Mucosa of stomach (tissue), 1 donor: ENCODE measurements around the gene CFL1.
A peak's percentile ranks its signal among the peaks of the same experiment; 100 is the strongest.

Experiments
- H3K27me3 ChIP-seq: one replicate; pipeline ENCODE4 v1.7.0; 2013; ENCODE audit warnings: mild to moderate bottlenecking, low read length; ENCODE audit not compliant: control insufficient read depth, insufficient read depth
- H3K36me3 ChIP-seq: one replicate; pipeline ENCODE4 v1.7.0; 2013; ENCODE audit warnings: low read length; ENCODE audit not compliant: control insufficient read depth, insufficient read depth
- H3K4me1 ChIP-seq: one replicate; pipeline ENCODE4 v1.7.0; 2013; ENCODE audit warnings: mild to moderate bottlenecking, low read length; ENCODE audit not compliant: control insufficient read depth, insufficient read depth
- H3K4me3 ChIP-seq: one replicate; pipeline ENCODE4 v1.7.0; 2013; ENCODE audit warnings: low read length
- H3K9ac ChIP-seq: one replicate; pipeline ENCODE4 v1.7.0; 2013; ENCODE audit warnings: mild to moderate bottlenecking, low read length, moderate library complexity
- H3K9me3 ChIP-seq: one replicate; pipeline ENCODE4 v1.7.0; 2013; ENCODE audit warnings: mild to moderate bottlenecking, low read length, moderate library complexity; ENCODE audit not compliant: control insufficient read depth
- donor health status: Pancreatic carcinoma.

CFL1 gene

GRCh38 chr11:65871811-65872548, 14.0 kb upstream of the CFL1 start:
- Histone ChIP-seq H3K4me3 (no peak overlapping the region), H3K4me1 (peaks cover 11% of the 10 kb centered on the region), H3K36me3 (no peaks in the 10 kb centered on the region), H3K9me3 (no peaks in the 10 kb centered on the region), H3K9ac (peak overlapping the region; percentile 39), H3K27me3 (peaks cover 5% of the 10 kb centered on the region)

DNA sequence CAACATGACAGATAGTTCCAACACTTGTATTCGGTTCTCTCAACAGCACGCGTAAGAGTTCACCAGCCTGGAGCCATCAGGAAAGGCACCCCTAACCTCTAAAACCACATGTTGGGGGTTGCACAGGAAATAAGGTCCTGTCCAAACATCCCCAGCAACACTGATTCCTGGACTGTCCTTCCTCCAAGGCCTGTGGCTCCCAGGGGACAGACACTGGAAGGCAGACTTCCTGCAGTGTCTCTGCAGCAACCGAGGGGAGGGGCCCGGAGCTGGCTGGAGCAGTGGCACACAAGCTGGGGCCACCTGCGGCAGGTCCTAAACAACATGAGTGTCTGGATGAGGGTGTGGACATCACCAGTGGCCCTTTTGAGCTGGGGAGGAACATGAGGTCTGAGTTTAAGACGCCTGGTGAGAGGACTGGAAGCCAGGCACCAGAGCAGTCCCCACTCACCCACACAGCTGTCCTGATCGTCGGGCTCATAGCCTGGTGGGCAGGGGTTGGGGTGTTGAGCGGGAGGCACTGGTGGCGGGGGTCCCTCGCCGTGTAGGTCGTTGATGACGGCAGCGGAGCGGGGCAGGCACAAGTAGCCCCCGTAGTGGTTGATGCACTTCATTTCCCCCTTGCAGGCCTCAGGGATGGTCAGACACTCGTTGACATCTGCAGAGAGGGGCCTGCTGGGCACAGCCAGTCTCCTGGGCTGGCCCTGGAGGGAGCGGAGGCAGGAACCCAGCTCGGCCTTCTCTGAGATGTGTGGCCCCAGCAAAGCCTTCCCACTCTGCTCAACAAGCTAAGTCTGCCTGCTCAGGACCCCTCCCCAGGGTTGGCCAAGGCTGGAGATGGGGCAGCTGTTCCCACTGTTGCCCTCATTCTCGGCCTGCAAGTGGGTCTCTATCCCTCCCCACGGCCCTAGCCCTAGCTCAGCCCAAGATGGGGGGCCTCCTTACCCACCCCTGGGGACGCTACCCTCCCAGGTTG, 13.0 kb upstream of the CFL1 start:
- H3K4me3 ChIP-seq = no peak overlapping the region
- no peaks in the 10 kb centered on the region for H3K9me3 ChIP-seq
- H3K36me3 ChIP-seq = no peaks in the 10 kb centered on the region
- H3K9ac ChIP-seq = peak overlapping the region; percentile 39
- peaks cover 5% of the 10 kb centered on the region for H3K27me3 ChIP-seq
- H3K4me1 ChIP-seq = peaks cover 11% of the 10 kb centered on the region

GRCh38 chr11:65870307-65870658, 12.3 kb upstream of the CFL1 start:
- peaks cover 3% of the 10 kb centered on the region for H3K36me3 ChIP-seq
- H3K9ac ChIP-seq = no peak overlapping the region
- H3K9me3 ChIP-seq = no peaks in the 10 kb centered on the region
- no peak overlapping the region for H3K4me3 ChIP-seq
- H3K27me3 ChIP-seq = peaks cover 5% of the 10 kb centered on the region
- H3K4me1 ChIP-seq = peaks cover 11% of the 10 kb centered on the region

DNA sequence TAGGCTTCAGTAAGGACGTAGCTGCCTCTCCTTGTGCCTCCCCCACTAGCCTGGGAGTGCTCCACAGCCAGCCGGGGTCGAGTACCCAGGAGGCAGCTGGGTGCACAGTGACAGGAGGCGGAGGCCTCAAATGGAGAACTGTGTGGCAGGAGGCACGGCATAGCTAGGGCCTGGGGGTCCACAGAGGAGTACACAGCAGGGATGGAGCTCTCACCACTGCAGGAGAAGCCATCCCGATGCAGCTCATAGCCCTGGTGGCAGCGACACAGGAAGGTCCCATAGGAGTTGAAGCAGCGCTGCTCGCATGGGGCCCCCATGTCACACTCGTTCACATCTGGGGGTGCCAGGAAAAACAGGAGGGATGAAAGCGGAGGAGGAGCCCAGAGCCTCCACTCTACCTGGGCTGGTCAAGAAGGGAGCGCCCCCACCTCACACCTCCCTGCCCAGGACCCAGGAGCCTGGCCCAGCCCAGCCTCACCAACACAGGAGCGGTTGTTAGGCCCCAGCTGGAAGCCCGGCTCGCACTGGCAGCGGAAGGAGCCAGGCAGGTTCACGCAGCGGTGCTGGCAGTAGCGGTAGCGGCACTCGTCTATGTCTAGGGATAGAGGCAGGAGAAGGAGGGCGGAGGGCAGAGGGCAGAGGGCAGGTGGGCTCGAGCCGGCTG, 11.8 kb upstream of the CFL1 start:
- Histone ChIP-seq H3K4me3 (no peak overlapping the region), H3K9me3 (no peaks in the 10 kb centered on the region), H3K4me1 (peaks cover 11% of the 10 kb centered on the region), H3K27me3 (peaks cover 5% of the 10 kb centered on the region), H3K36me3 (peaks cover 4% of the 10 kb centered on the region), H3K9ac (no peak overlapping the region)

- Histone ChIP-seq H3K9me3 (no peaks in the 10 kb centered on the region), H3K9ac (no peak overlapping the region), H3K4me3 (no peak overlapping the region), H3K36me3 (peaks cover 10% of the 10 kb centered on the region), H3K27me3 (peaks cover 5% of the 10 kb centered on the region), H3K4me1 (peaks cover 8% of the 10 kb centered on the region)
Observed at GRCh38 chr11:65868907-65869306, 10.9 kb upstream of the CFL1 start.

DNA sequence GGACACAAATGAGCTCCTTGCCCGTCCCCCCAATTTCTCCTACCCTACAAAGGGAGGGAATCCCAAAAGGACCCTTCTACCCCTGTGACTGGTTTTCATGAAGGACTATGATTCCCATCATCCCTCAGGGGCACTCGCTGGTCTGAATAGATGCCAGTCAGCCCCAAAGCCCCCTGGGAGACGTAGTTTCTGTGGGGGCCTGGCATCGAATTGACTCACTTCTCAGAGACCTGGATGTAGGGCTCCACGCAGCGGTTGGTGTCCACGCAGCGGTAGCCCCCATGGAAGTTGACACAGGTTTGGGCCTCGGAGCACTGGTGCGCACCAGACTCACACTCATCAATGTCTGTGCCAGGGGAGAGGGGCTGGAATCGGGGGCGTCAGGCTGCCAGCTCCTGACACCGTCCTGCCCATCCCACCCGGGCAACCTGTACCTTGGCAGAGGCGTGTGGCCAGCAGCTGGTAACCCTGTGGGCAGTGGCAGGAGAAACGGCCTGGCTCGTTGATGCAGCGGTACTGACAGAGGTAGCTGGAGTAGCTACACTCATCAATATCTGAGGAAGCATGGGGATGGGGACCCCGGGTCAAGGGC, 10.2 kb upstream of the CFL1 start:
- H3K4me1 ChIP-seq = peaks cover 4% of the 10 kb centered on the region
- H3K9ac ChIP-seq = no peak overlapping the region
- H3K9me3 ChIP-seq = no peaks in the 10 kb centered on the region
- no peak overlapping the region for H3K4me3 ChIP-seq
- H3K36me3 ChIP-seq = peaks cover 16% of the 10 kb centered on the region
- H3K27me3 ChIP-seq = peaks cover 5% of the 10 kb centered on the region

- no peaks in the 10 kb centered on the region for H3K4me1 ChIP-seq
- no peak overlapping the region for H3K9ac ChIP-seq
- H3K4me3 ChIP-seq = no peak overlapping the region
- no peaks in the 10 kb centered on the region for H3K9me3 ChIP-seq
- H3K27me3 ChIP-seq = peaks cover 5% of the 10 kb centered on the region
- H3K36me3 ChIP-seq = peaks cover 20% of the 10 kb centered on the region
Observed at GRCh38 chr11:65867284-65868071, 9.5 kb upstream of the CFL1 start.

- Histone ChIP-seq H3K27me3 (peaks cover 5% of the 10 kb centered on the region), H3K4me3 (no peak overlapping the region), H3K4me1 (peaks cover 7% of the 10 kb centered on the region), H3K36me3 (peaks cover 20% of the 10 kb centered on the region), H3K9ac (no peak overlapping the region), H3K9me3 (no peaks in the 10 kb centered on the region)
Observed at GRCh38 chr11:65866509-65867283, 8.7 kb upstream of the CFL1 start.

DNA sequence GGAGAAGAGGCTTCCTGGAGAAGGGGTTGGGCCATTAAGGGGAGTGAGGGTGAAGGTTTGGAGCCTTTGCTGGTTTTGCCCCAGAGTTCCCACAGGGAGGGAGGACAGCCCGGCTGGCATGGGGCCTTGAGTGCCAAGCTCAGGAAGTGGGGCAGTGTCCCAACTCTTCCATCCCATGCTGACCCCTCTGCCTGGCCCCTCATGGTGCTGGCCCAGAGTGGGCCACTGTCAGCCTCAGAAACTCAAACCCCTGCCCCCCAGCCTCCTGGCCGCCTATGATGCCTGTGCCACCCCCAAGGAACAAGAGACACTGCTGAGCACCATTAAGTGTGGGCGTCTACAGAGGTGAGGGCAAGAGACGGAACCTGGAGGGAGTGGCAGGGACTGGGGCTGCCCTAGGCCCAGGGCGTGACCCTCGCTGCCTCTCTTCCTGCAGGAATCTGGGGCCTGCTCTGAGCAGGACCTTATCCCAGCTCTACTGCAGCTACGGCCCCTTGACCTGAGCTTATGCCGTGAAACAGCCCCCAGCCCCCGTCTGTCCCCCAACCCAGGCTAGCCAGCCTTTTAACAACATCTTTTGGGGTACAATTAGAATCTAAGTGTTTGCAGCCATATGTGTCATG, 7.7 kb upstream of the CFL1 start:
- Histone ChIP-seq H3K9me3 (no peaks in the 10 kb centered on the region), H3K9ac (no peak overlapping the region), H3K4me3 (no peak overlapping the region), H3K4me1 (peaks cover 13% of the 10 kb centered on the region), H3K36me3 (peaks cover 20% of the 10 kb centered on the region), H3K27me3 (peaks cover 4% of the 10 kb centered on the region)

GRCh38 chr11:65864706-65865471, 6.9 kb upstream of the CFL1 start:
- Histone ChIP-seq H3K9ac (no peak overlapping the region), H3K9me3 (no peaks in the 10 kb centered on the region), H3K4me1 (peaks cover 16% of the 10 kb centered on the region)

More at GRCh38 chr11:65864706-65865471, 6.9 kb upstream of the CFL1 start:
- no peaks in the 10 kb centered on the region for H3K27me3 ChIP-seq
- peaks cover 20% of the 10 kb centered on the region for H3K36me3 ChIP-seq
- no peak overlapping the region for H3K4me3 ChIP-seq
